Spleen (tissue), 11 donors: ENCODE data around the gene CRYL1. TPM values are rescaled to one million over a fixed set of nuclear protein-coding genes. Genes with fewer than 3 reads are reported as not detected.

Experiments
- DNase-seq: peaks from one replicate; pipeline ENCODE4 v3.0.0-alpha.2; 2020
- H3K27ac ChIP-seq, 8 donors: fragments of 200-600 bp; sonication (generic) in 7 of 8; 1 replicate in 4 of 8; 2 replicates in 4 of 8; pipeline versions ENCODE4 v1.5.0 to v1.8.0; 2016 to 2021; ENCODE audit warnings: inconsistent platforms in 4 of 8, mild to moderate bottlenecking in 4 of 8, moderate library complexity in 1 of 8
- H3K27me3 ChIP-seq, 7 donors: fragments of 200-600 bp; sonication (generic) in 6 of 7; replicated peaks in 1 of 7; 1 replicate in 4 of 7; 2 replicates in 3 of 7; pipeline versions ENCODE4 v1.5.0 to v1.8.0; 2016 to 2021; ENCODE audit warnings: inconsistent platforms in 3 of 7, mild to moderate bottlenecking in 1 of 7
- H3K36me3 ChIP-seq, 6 donors: fragments of 200-600 bp; sonication (generic) in 5 of 6; 1 replicate in 4 of 6; 2 replicates in 2 of 6; pipeline versions ENCODE4 v1.5.0 to v1.8.0; 2016 to 2021; ENCODE audit warnings: inconsistent platforms in 2 of 6
- H3K4me1 ChIP-seq, 6 donors: fragments of 200-600 bp; sonication (generic) in 5 of 6; 1 replicate in 3 of 6; 2 replicates in 3 of 6; pipeline versions ENCODE4 v1.5.0 to v1.8.0; 2016 to 2021; ENCODE audit warnings: inconsistent platforms in 3 of 6
- H3K4me3 ChIP-seq, 8 donors: fragments of 200-600 bp; sonication (generic) in 7 of 8; 1 replicate in 4 of 8; 2 replicates in 4 of 8; pipeline versions ENCODE4 v1.5.0 to v1.8.0; 2016 to 2021; ENCODE audit warnings: inconsistent platforms in 4 of 8, mild to moderate bottlenecking in 4 of 8, moderate library complexity in 2 of 8
- H3K9me3 ChIP-seq, 8 donors: fragments of 200-600 bp; sonication (generic) in 7 of 8; 1 replicate in 4 of 8; 2 replicates in 4 of 8; pipeline versions ENCODE4 v1.5.0 to v1.8.0; 2016 to 2021; ENCODE audit warnings: inconsistent platforms in 4 of 8
- CTCF ChIP-seq, 11 experiments: fragments of 200-600 bp in 7 of 11; fragments of 450-650 bp in 4 of 11; sonication (generic) in 4 of 11; IDR thresholded peaks in 8 of 11; conservative IDR thresholded peaks in 3 of 11; 1 replicate in 7 of 11; 2 replicates in 4 of 11; pipeline versions ENCODE4 v1.4.0 to v1.8.0; 2016 to 2021; ENCODE audit warnings: antibody characterized with exemption in 11 of 11, inconsistent platforms in 4 of 11, mild to moderate bottlenecking in 1 of 11
- POLR2A ChIP-seq, 3 donors: fragments of 450-650 bp; IDR thresholded peaks; one replicate each; pipeline ENCODE4 v1.5.1; 2017; ENCODE audit warnings: antibody characterized with exemption in 3 of 3, mild to moderate bottlenecking in 1 of 3
- POLR2AphosphoS5 ChIP-seq, 3 donors: sonication (generic); formaldehyde crosslinking; IDR thresholded peaks; one replicate each; pipeline ENCODE4 v1.5.1; 2017; ENCODE audit warnings: antibody characterized with exemption in 3 of 3
- WGBS, 5 donors: extraction: QIAGEN DNeasy Blood & Tissue Kit in 3 of 5; methylation state at CpG; one replicate each; pipeline versions ENCODE4 v1.1.5 to v1.1.7; 2013 to 2018; 5-methylcytosine and 5-hydroxymethylcytosine counted together
- intact Hi-C: fragments of 100-400 bp; cut with DNase I; formaldehyde crosslinking; loops from one replicate; pipeline ENCODE4 v1.15.0; 2023; ENCODE audit warnings: low total_unique reads
- polyA plus RNA-seq, 3 donors: library from polyadenylated mRNA; stranded (reverse); fragments of 200-250 nt; gene quantifications; one replicate each; pipeline ENCODE4 v1.2.1, GENCODE V29; 2013
- total RNA-seq, 7 donors: library from RNA; depleted of rRNA in 3 of 7; stranded (reverse); fragments of >200 nt in 3 of 7; fragmentation: NEBNext Ultra II Directional in 4 of 7; extraction: Animal tissue kit (Norgen Biotek cat#: 25700) in 4 of 7; gene quantifications; one replicate each; pipeline versions ENCODE4 v1.1.0 to v1.2.1, GENCODE V29; 2016 to 2021
- donor health status: healthy with polysubstance abuse.
- donor health status: DM: no; HTN: no; CAD: no; lungs with moderate emphysema.
- donor health status: DM: no; HTN: no; CAD: no.
- donor health status: Bipolar disorder and iron deficiency.
- donor health status: healthy.
- donor health status: DM: no; HTN: no; CAD: no.
- donor health status: DM: yes; HTN: yes; CAD: no.

CRYL1 gene
- total and polyA plus RNA-seq, 10 donors: 13.5 to 46.5 (median 29.0) TPM

- no peak for DNase-seq
- WGBS, 5 donors: 66 to 84% (median 71%) methylated on average over 4 of the region's 4 CpGs
- no peak for TF ChIP-seq CTCF (IDR thresholded peaks at IDR 0.05 in 8 of 11, conservative IDR thresholded peaks at IDR 0.05 in 3 of 11)
- TF ChIP-seq POLR2A (IDR thresholded peaks at IDR 0.05): no peak
- no peak for TF ChIP-seq POLR2AphosphoS5 (IDR thresholded peaks at IDR 0.05)
- H3K9me3 ChIP-seq: no peaks in the 10 kb centered on the region
- intact Hi-C loops: no loop called here
- no peak overlapping the region for H3K27ac ChIP-seq
- no peaks in the 10 kb centered on the region for H3K27me3 ChIP-seq
- H3K36me3 ChIP-seq: peaks cover 0 to 45% (median 0%) of the 10 kb centered on the region in 6 donors
- H3K4me3 ChIP-seq: no peak overlapping the region
- H3K4me1 ChIP-seq: peaks cover 0 to 24% (median 3%) of the 10 kb centered on the region in 6 donors
Observed at GRCh38 chr13:20422362-20422761, 103.3 kb downstream of the CRYL1 start.

DNA sequence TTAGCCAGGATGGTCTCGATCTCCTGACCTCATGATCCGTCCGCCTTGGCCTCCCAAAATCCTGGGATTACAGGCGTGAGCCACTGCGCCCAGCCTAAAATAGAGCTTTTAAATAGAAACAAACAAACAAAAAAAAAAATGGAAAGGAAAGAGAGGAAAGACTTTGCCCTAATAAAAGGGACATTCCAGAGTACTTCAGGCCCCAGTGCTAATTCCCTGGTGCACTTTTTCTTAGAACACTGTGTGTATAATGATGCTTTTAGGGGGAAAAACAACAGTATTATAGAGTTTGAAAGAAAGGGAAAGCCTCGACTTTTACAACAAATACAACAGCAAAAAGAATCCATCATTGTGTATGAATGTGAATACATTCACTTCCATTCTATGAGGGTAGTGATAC lies 104.7 kb downstream of the CRYL1 start:
- DNase-seq: no peak
- TF ChIP-seq CTCF (IDR thresholded peaks at IDR 0.05 in 8 of 11, conservative IDR thresholded peaks at IDR 0.05 in 3 of 11): no peak
- no peak for TF ChIP-seq POLR2AphosphoS5 (IDR thresholded peaks at IDR 0.05)
- TF ChIP-seq POLR2A (IDR thresholded peaks at IDR 0.05): no peak
- no peak overlapping the region for H3K4me3 ChIP-seq
- peaks cover 0 to 34% (median 0%) of the 10 kb centered on the region in 6 donors for H3K36me3 ChIP-seq
- peaks cover 0 to 19% (median 3%) of the 10 kb centered on the region in 6 donors for H3K4me1 ChIP-seq
- H3K9me3 ChIP-seq: no peaks in the 10 kb centered on the region
- 91 to 98% (median 94%) methylated on average over 6 of the region's 6 CpGs for WGBS, 5 donors
- H3K27me3 ChIP-seq: no peaks in the 10 kb centered on the region
- H3K27ac ChIP-seq: no peak overlapping the region
- intact Hi-C loops: no loop called here

- H3K36me3 ChIP-seq: peaks cover 0 to 20% (median 0%) of the 10 kb centered on the region in 6 donors
- DNase-seq: no peak
- intact Hi-C loops: no loop called here
- WGBS, 5 donors: 92 to 97% (median 95%) methylated on average over 7 of the region's 7 CpGs
- H3K27ac ChIP-seq: no peak overlapping the region
- H3K4me1 ChIP-seq: peaks cover 0 to 8% (median 3%) of the 10 kb centered on the region in 6 donors
- no peak for TF ChIP-seq POLR2A (IDR thresholded peaks at IDR 0.05)
- TF ChIP-seq CTCF (IDR thresholded peaks at IDR 0.05 in 8 of 11, conservative IDR thresholded peaks at IDR 0.05 in 3 of 11): no peak
- no peak for TF ChIP-seq POLR2AphosphoS5 (IDR thresholded peaks at IDR 0.05)
- no peak overlapping the region for H3K4me3 ChIP-seq
- H3K9me3 ChIP-seq: peaks cover 0 to 12% (median 0%) of the 10 kb centered on the region in 8 donors
- peaks cover 0 to 9% (median 0%) of the 10 kb centered on the region in 7 donors for H3K27me3 ChIP-seq
Observed at GRCh38 chr13:20418953-20419352, 106.7 kb downstream of the CRYL1 start.

- 81 to 95% (median 88%) methylated on average over 14 of the region's 14 CpGs for WGBS, 5 donors
- Histone ChIP-seq H3K4me3 (no peak overlapping the region), H3K27me3 (peaks cover 0 to 9% (median 0%) of the 10 kb centered on the region in 7 donors), H3K27ac (no peak overlapping the region), H3K4me1 (peaks cover 5 to 24% (median 13%) of the 10 kb centered on the region in 6 donors), H3K36me3 (peaks cover 0 to 19% (median 0%) of the 10 kb centered on the region in 6 donors), H3K9me3 (peaks cover 0 to 12% (median 0%) of the 10 kb centered on the region in 8 donors)
- no peak for DNase-seq
- intact Hi-C loops: no loop called here
- TF ChIP-seq POLR2AphosphoS5 (IDR thresholded peaks at IDR 0.05) (no peak), POLR2A (IDR thresholded peaks at IDR 0.05) (no peak), CTCF (IDR thresholded peaks at IDR 0.05 in 8 of 11, conservative IDR thresholded peaks at IDR 0.05 in 3 of 11) (no peak)
Observed at GRCh38 chr13:20416223-20416745, 109.4 kb downstream of the CRYL1 start.
